Ishikawa (cell line): ENCODE measurements around the gene MTO1.

Experiments used
- CEBPB ChIP-seq: IDR thresholded peaks from 2 replicates; pipeline ENCODE4 v1.6.1; 2012
- CREB1 ChIP-seq: IDR thresholded peaks from 2 replicates; pipeline ENCODE4 v1.6.1; 2012; ENCODE audit warnings: low read depth
- EGR1 ChIP-seq: IDR thresholded peaks from 2 replicates; pipeline ENCODE4 v1.6.1; 2012
- EP300 ChIP-seq: IDR thresholded peaks from 2 replicates; pipeline ENCODE4 v1.6.1; 2012; ENCODE audit warnings: borderline replicate concordance
- FOXM1 ChIP-seq: IDR thresholded peaks from 2 replicates; pipeline ENCODE4 v1.6.1; 2012; ENCODE audit warnings: low read depth, borderline replicate concordance
- MAX ChIP-seq: IDR thresholded peaks from 2 replicates; pipeline ENCODE4 v1.6.1; 2012
- NFIC ChIP-seq: IDR thresholded peaks from 2 replicates; pipeline ENCODE4 v1.6.1; 2012
- RAD21 ChIP-seq: IDR thresholded peaks from 2 replicates; pipeline ENCODE4 v1.6.1; 2012; ENCODE audit warnings: low read depth
- REST ChIP-seq: IDR thresholded peaks from 2 replicates; pipeline ENCODE4 v1.6.1; 2012; ENCODE audit warnings: low read depth, mild to moderate bottlenecking
- TAF1 ChIP-seq: IDR thresholded peaks from 2 replicates; pipeline ENCODE4 v1.6.1; 2012; ENCODE audit warnings: low read depth, mild to moderate bottlenecking
- TCF12 ChIP-seq: IDR thresholded peaks from 2 replicates; pipeline ENCODE4 v1.6.1; 2012; ENCODE audit warnings: low read depth
- TEAD4 ChIP-seq: IDR thresholded peaks from 2 replicates; pipeline ENCODE4 v1.6.1; 2012
- YY1 ChIP-seq: IDR thresholded peaks from 2 replicates; pipeline ENCODE4 v1.6.1; 2012; ENCODE audit warnings: low read depth
- ZBTB7A ChIP-seq: IDR thresholded peaks from 2 replicates; pipeline ENCODE4 v1.6.1; 2012; ENCODE audit warnings: low read depth

- TF ChIP-seq YY1 (peak; percentile 48), MAX (0 out of 2 replicates have a peak, but pooled peaks have one; percentile 8), NFIC (no peak), EP300 (peak; percentile 4; the same call in 1 of the 2 replicates), RAD21 (no peak), REST (no peak), CREB1 (no peak), TAF1 (no peak), ZBTB7A (no peak), EGR1 (no peak), FOXM1 (no peak), TCF12 (no peak), CEBPB (0 out of 2 replicates have a peak, but pooled peaks have one; percentile 18), TEAD4 (no peak)
Observed at GRCh38 chr6:73514746-73515110, 53.2 kb downstream of the MTO1 start.
